Coronary artery (tissue), 2 donors: ENCODE results near the gene YJEFN3.
A peak's percentile ranks its signal among the peaks of the same experiment; 100 is the strongest.

ENCODE experiments used
- DNase-seq: peaks from one replicate; pipeline ENCODE4 v3.0.0-alpha.2; 2017; ENCODE audit warnings: low spot score
- H3K27ac ChIP-seq, 2 donors: fragments of 200-600 bp; sonication (generic); one replicate each; pipeline ENCODE4 v1.5.1; 2016 to 2019
- H3K4me3 ChIP-seq: fragments of 200-600 bp; sonication (generic); 2 replicates; pipeline ENCODE4 v1.5.1; 2016; ENCODE audit warnings: mild to moderate bottlenecking, moderate library complexity
- TF ChIP-seq, protein P1 (sequence below): fragments of 200-600 bp; sonication (generic); IDR thresholded peaks from one replicate; pipeline ENCODE4 v1.5.1; 2019; ENCODE audit warnings: antibody characterized with exemption

Gene YJEFN3

GRCh38 chr19:19530889-19531288 is 2.2 kb downstream of the YJEFN3 start:
- TF ChIP-seq, protein P1, sequence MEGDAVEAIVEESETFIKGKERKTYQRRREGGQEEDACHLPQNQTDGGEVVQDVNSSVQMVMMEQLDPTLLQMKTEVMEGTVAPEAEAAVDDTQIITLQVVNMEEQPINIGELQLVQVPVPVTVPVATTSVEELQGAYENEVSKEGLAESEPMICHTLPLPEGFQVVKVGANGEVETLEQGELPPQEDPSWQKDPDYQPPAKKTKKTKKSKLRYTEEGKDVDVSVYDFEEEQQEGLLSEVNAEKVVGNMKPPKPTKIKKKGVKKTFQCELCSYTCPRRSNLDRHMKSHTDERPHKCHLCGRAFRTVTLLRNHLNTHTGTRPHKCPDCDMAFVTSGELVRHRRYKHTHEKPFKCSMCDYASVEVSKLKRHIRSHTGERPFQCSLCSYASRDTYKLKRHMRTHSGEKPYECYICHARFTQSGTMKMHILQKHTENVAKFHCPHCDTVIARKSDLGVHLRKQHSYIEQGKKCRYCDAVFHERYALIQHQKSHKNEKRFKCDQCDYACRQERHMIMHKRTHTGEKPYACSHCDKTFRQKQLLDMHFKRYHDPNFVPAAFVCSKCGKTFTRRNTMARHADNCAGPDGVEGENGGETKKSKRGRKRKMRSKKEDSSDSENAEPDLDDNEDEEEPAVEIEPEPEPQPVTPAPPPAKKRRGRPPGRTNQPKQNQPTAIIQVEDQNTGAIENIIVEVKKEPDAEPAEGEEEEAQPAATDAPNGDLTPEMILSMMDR, result no peak
- Histone ChIP-seq H3K4me3 (no peak overlapping the region), H3K27ac (no peak overlapping the region)
- DNase-seq, result no peak

GRCh38 chr19:19531951-19532805 is 3.5 kb downstream of the YJEFN3 start:
- TF ChIP-seq, protein P1, result peak; percentile 96
- Histone ChIP-seq H3K4me3 (peak overlapping the region; percentile 37), H3K27ac (no peak overlapping the region)
- no peak for DNase-seq

- TF ChIP-seq, protein P1, result no peak
- DNase-seq, result no peak
These were observed 4.3 kb downstream of the YJEFN3 start for GRCh38 chr19:19532806-19533701.

DNA sequence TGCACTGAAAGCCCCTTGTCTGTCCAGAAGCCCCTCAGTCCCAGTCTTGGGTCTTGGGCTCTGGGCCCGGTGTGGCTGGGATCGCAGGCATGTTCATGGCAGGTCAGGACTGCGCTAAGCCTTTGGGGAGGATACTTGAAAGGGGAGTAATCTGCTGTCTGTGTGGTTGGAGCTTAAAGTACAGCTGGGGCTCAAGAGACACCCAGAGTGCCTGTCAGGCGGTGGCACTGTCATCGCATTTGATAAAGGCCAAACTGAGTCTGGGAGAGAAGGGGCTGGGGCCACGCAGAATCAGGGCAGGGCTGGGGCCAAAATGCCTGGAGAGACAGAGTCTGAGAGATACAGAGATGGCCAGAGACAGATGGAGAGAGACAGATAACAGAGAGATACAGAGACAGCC is 5.1 kb downstream of the YJEFN3 start:
- TF ChIP-seq, protein P1, result no peak
- no peak overlapping the region for H3K4me3 ChIP-seq
- H3K27ac ChIP-seq, result no peak overlapping the region
- DNase-seq, result no peak

More at GRCh38 chr19:19532806-19533701, 4.3 kb downstream of the YJEFN3 start:
- Histone ChIP-seq H3K27ac (no peak overlapping the region), H3K4me3 (no peak overlapping the region)

GRCh38 chr19:19534556-19535265 is 6.0 kb downstream of the YJEFN3 start:
- Histone ChIP-seq H3K27ac (no peak overlapping the region), H3K4me3 (no peak overlapping the region)
- TF ChIP-seq, protein P1, result no peak
- no peak for DNase-seq

DNA sequence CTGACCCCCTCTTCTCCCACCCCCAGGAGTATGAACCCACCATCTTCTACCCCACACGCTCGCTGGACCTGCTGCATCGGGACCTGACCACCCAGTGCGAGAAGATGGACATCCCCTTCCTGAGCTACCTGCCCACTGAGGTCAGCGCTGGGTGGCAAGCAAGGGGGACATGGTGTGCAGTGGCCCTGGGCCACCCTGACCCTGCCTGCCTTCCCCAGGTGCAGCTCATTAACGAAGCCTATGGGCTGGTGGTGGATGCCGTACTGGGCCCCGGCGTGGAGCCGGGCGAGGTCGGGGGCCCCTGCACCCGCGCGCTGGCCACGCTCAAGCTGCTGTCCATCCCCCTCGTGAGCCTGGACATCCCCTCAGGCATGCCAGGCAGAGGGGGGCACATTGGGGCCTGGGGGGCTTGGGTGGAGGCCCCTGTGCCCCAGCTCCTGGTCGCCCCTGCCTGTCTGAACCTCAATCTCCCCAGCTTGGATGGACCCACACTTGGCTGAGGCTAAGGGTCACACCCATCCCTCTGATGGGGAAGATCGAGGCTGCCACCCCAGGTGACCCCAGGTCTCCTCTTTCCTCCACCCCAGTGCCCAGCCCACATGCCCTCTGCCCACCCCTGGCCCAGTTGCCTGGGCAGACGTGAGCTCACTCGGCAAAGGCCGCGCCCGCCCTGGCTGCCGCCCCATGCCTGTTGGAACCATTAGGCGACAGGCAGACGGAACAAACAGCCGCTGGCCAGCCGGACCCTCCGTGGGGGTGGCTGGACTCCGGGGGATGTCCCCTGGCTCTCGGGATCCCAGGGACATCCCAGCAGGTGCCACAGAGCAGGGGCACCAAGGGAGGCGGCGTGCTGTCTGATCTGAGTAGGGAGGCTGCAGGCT is 6.8 kb downstream of the YJEFN3 start:
- TF ChIP-seq, protein P1, result no peak
- no peak for DNase-seq
- H3K4me3 ChIP-seq, result no peak overlapping the region
- H3K27ac ChIP-seq, result no peak overlapping the region
